Measurements from ENCODE around the gene SMARCD1.

The SMARCD1 gene

GRCh38 chr12:50104417-50105366, 19.6 kb downstream of the SMARCD1 start:
- DNase-seq = no peak

- DNase-seq = no peak
Observed at GRCh38 chr12:50105913-50106450, 20.8 kb downstream of the SMARCD1 start.

GRCh38 chr12:50106907-50107306, 21.8 kb downstream of the SMARCD1 start:
- no peak for DNase-seq

GRCh38 chr12:50107416-50108268, 22.5 kb downstream of the SMARCD1 start:
- no peak for DNase-seq

GRCh38 chr12:50109319-50109718, 24.2 kb downstream of the SMARCD1 start:
- DNase-seq = no peak

GRCh38 chr12:50110127-50110761, 25.1 kb downstream of the SMARCD1 start:
- no peak for DNase-seq

- DNase-seq = no peak
Observed at GRCh38 chr12:50110762-50111351, 25.7 kb downstream of the SMARCD1 start.

- DNase-seq = no peak
Observed at GRCh38 chr12:50111395-50111692, 26.2 kb downstream of the SMARCD1 start.

GRCh38 chr12:50111693-50112455, 26.7 kb downstream of the SMARCD1 start, which contains the start of gene COX14:
TSS of gene COX14 (plus strand) at chr12:50112236. CDS start at chr12:50120044, 7,808 bp downstream.
- peak; percentile 93 for DNase-seq

GRCh38 chr12:50112456-50113218, 27.5 kb downstream of the SMARCD1 start:
- DNase-seq = peak; percentile 14

- DNase-seq = no peak
Observed at GRCh38 chr12:50117057-50117622, 32.0 kb downstream of the SMARCD1 start.

GRCh38 chr12:50119387-50119786, 34.2 kb downstream of the SMARCD1 start:
- DNase-seq = no peak

GRCh38 chr12:50120521-50120920, 35.4 kb downstream of the SMARCD1 start:
- no peak for DNase-seq

- no peak for DNase-seq
Observed at GRCh38 chr12:50120953-50121352, 35.8 kb downstream of the SMARCD1 start.

GRCh38 chr12:50121641-50122040, 36.5 kb downstream of the SMARCD1 start:
- no peak for DNase-seq

GRCh38 chr12:50123203-50123602, 38.1 kb downstream of the SMARCD1 start:
- no peak for DNase-seq

GRCh38 chr12:50127546-50127945, 42.4 kb downstream of the SMARCD1 start:
- no peak for DNase-seq

GRCh38 chr12:50129290-50129689, 44.1 kb downstream of the SMARCD1 start:
- DNase-seq = no peak

GRCh38 chr12:50132505-50133135, 47.5 kb downstream of the SMARCD1 start:
- DNase-seq = no peak

- no peak for DNase-seq
Observed at GRCh38 chr12:50142993-50143392, 57.9 kb downstream of the SMARCD1 start.

Data from NCI-H345 (cell line).